SU-DHL-6 (cell line): ENCODE results near the gene B4GALNT1.

Experiments used
- EZH2phosphoT487 ChIP-seq: fragments of 200-600 bp; sonication (generic), shearing (Covaris generic); conservative IDR thresholded peaks from 2 replicates; pipeline ENCODE4 v1.6.1; 2018; ENCODE audit warnings: mild to moderate bottlenecking, antibody characterized with exemption, low read length, moderate library complexity, mixed read lengths
- TF ChIP-seq, protein P1 (sequence below): fragments of 200-600 bp; sonication (generic); IDR thresholded peaks from one replicate; pipeline ENCODE4 v1.5.1; 2017; ENCODE audit warnings: antibody characterized with exemption, mild to moderate bottlenecking, low read length, moderate library complexity; ENCODE audit not compliant: insufficient read depth, poor library complexity, severe bottlenecking

DNA sequence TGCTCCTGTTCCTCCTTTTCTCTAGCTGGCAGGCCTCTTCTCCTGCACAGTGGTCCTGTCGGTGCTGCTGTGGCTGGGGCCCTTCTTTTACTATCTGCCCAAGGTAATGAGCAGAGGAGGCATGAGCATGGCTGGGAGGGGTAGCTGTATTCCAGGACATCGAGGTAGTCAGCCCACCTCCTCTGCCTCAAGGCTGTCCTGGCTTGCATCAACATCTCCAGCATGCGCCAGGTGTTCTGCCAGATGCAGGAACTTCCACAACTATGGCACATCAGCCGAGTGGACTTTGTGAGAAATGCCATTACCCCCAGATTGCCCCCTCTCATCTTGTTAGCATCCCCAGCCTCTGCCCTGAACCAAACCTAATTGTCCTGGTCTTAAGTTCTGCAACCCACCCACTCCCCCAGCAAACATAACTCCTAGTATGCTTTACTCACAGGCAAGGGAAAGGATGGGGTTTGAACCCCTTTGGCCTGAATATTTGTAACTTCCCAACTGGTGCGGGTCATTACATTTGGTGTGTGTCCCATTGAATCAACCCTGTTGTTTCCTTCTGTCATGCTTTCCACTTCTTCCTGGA, 9.1 kb downstream of the B4GALNT1 start:
- TF ChIP-seq, protein P1, sequence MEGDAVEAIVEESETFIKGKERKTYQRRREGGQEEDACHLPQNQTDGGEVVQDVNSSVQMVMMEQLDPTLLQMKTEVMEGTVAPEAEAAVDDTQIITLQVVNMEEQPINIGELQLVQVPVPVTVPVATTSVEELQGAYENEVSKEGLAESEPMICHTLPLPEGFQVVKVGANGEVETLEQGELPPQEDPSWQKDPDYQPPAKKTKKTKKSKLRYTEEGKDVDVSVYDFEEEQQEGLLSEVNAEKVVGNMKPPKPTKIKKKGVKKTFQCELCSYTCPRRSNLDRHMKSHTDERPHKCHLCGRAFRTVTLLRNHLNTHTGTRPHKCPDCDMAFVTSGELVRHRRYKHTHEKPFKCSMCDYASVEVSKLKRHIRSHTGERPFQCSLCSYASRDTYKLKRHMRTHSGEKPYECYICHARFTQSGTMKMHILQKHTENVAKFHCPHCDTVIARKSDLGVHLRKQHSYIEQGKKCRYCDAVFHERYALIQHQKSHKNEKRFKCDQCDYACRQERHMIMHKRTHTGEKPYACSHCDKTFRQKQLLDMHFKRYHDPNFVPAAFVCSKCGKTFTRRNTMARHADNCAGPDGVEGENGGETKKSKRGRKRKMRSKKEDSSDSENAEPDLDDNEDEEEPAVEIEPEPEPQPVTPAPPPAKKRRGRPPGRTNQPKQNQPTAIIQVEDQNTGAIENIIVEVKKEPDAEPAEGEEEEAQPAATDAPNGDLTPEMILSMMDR = no peak
- TF ChIP-seq EZH2phosphoT487 = no peak
